Stomach (tissue), 9 donors: ENCODE results near the gene DRAM1. TPM values are rescaled to one million over a fixed set of nuclear protein-coding genes. Genes with fewer than 3 reads are reported as not detected.

Experiments used
- DNase-seq, 2 donors: peaks; one replicate each; pipeline versions ENCODE4 v3.0.0 to v3.0.0-alpha.2; 2013 to 2019
- H3K27ac ChIP-seq, 5 donors: fragments of 200-600 bp in 4 of 5; sonication (generic) in 4 of 5; one replicate each; pipeline ENCODE4 v1.5.1; 2013 to 2019; ENCODE audit warnings: mild to moderate bottlenecking in 1 of 5, moderate library complexity in 1 of 5
- H3K27me3 ChIP-seq, 3 donors: fragments of 200-600 bp; sonication (generic); one replicate each; pipeline ENCODE4 v1.5.1; 2017 to 2019; ENCODE audit warnings: mixed run types in 1 of 3
- H3K36me3 ChIP-seq, 4 donors: fragments of 200-600 bp; sonication (generic); 1 replicate in 3 of 4; 2 replicates in 1 of 4; pipeline ENCODE4 v1.5.1; 2016 to 2019
- H3K4me1 ChIP-seq, 4 donors: fragments of 200-600 bp; sonication (generic); one replicate each; pipeline ENCODE4 v1.5.1; 2016 to 2019
- H3K4me3 ChIP-seq, 4 donors: fragments of 200-600 bp; sonication (generic) in 3 of 4; one replicate each; pipeline ENCODE4 v1.5.1; 2016 to 2019; ENCODE audit warnings: mild to moderate bottlenecking in 1 of 4
- H3K9me3 ChIP-seq, 4 donors: fragments of 200-600 bp; sonication (generic); one replicate each; pipeline ENCODE4 v1.5.1; 2016 to 2019
- EP300 ChIP-seq: sonication (generic); formaldehyde crosslinking; IDR thresholded peaks from one replicate; pipeline ENCODE4 v1.6.1; 2017; ENCODE audit warnings: antibody characterized with exemption
- POLR2A ChIP-seq, 4 donors: fragments of 450-650 bp; IDR thresholded peaks; one replicate each; pipeline ENCODE4 v1.6.1; 2016; ENCODE audit warnings: antibody characterized with exemption in 4 of 4, control low read depth in 2 of 4, mild to moderate bottlenecking in 1 of 4, moderate library complexity in 1 of 4
- POLR2AphosphoS5 ChIP-seq, 3 donors: sonication (generic); formaldehyde crosslinking; IDR thresholded peaks; one replicate each; pipeline ENCODE4 v1.6.1; 2016; ENCODE audit warnings: antibody characterized with exemption in 3 of 3
- WGBS, 5 donors: extraction: QIAGEN DNeasy Blood & Tissue Kit in 3 of 5; methylation state at CpG; one replicate each; pipeline versions ENCODE4 v1.1.5 to v1.1.7; 2013 to 2018; 5-methylcytosine and 5-hydroxymethylcytosine counted together
- intact Hi-C: fragments of 100-400 bp; cut with DNase I; formaldehyde crosslinking; loops from one replicate; pipeline ENCODE4 v1.15.1; 2023; ENCODE audit warnings: low total_unique reads
- polyA plus RNA-seq, 3 donors: library from polyadenylated mRNA; stranded (reverse); fragments of 200-250 nt; gene quantifications; one replicate each; pipeline ENCODE4 v1.2.3, GENCODE V29; 2013
- total RNA-seq, 5 donors: library from RNA; depleted of rRNA; stranded (reverse); fragments of >200 nt; gene quantifications; one replicate each; pipeline versions ENCODE4 v1.1.0 to v1.2.3, GENCODE V29; 2014 to 2016
- TF ChIP-seq, protein P1 (sequence below), 7 experiments: fragments of 450-650 bp in 4 of 7; fragments of 200-600 bp in 3 of 7; sonication (generic) in 3 of 7; IDR thresholded peaks; one replicate each; pipeline ENCODE4 v1.5.1; 2016 to 2019; ENCODE audit warnings: antibody characterized with exemption in 7 of 7, control low read depth in 2 of 7, mild to moderate bottlenecking in 1 of 7
- donor health status: healthy with polysubstance abuse.
- donor health status: Bipolar disorder and iron deficiency.
- donor health status: healthy.

Gene DRAM1
- total and polyA plus RNA-seq, 8 donors = 0.89 to 71.8 (median 13.6) TPM

DNA sequence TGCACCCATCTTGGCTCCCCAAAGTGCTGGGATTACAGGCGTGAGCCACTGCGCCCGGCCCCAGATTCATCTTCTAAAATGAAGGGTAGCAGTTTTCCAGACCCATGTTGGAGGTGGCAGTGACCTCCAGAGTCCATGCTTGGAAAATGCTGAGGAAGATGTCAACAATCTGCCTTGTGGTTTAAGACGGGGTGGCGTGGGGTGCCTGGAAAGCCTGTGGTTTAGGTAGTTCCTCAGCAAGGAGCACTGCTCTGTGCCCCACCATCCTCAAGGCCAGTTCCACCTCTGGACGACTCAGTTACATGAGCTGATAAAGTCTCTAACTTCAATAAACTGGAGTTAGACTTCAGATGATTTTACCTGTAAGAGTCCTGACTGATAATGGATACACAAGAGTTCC, 48.6 kb downstream of the DRAM1 start:
- TF ChIP-seq EP300 (no peak), POLR2A (IDR thresholded peaks at IDR 0.05) (no peak), POLR2AphosphoS5 (IDR thresholded peaks at IDR 0.05) (no peak)
- TF ChIP-seq, protein P1, sequence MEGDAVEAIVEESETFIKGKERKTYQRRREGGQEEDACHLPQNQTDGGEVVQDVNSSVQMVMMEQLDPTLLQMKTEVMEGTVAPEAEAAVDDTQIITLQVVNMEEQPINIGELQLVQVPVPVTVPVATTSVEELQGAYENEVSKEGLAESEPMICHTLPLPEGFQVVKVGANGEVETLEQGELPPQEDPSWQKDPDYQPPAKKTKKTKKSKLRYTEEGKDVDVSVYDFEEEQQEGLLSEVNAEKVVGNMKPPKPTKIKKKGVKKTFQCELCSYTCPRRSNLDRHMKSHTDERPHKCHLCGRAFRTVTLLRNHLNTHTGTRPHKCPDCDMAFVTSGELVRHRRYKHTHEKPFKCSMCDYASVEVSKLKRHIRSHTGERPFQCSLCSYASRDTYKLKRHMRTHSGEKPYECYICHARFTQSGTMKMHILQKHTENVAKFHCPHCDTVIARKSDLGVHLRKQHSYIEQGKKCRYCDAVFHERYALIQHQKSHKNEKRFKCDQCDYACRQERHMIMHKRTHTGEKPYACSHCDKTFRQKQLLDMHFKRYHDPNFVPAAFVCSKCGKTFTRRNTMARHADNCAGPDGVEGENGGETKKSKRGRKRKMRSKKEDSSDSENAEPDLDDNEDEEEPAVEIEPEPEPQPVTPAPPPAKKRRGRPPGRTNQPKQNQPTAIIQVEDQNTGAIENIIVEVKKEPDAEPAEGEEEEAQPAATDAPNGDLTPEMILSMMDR (IDR thresholded peaks at IDR 0.05) = no peak
- intact Hi-C loops = no loop called here
- no peak for DNase-seq
- Histone ChIP-seq H3K27ac (peak overlapping the region in 3 of 5 donors; percentile 21 to 62 (median 62)), H3K4me3 (no peak overlapping the region), H3K4me1 (peaks cover 0 to 7% (median 0%) of the 10 kb centered on the region in 4 donors), H3K9me3 (no peaks in the 10 kb centered on the region), H3K36me3 (peaks cover 0 to 29% (median 23%) of the 10 kb centered on the region in 4 donors), H3K27me3 (no peaks in the 10 kb centered on the region)
- WGBS, 5 donors = 71 to 79% (median 73%) methylated on average over 6 of the region's 6 CpGs

DNA sequence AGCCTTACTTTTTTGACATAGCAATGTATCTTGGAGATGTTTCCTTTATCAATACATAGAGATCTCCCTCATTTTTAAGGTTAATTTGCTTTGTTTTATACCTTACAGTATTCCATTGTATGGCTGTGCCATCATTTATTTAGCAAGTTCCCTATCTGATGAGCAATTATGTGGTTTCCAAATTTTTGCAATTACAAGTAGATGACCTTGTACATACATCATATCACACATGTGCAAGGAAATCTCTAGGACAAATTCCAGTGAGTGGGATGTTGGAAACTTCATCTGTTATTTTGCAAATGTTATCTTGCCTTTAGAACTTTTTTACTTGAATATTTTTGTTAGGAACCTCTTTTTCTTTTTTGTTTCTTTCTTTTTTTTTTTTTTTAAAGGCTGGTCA, 49.7 kb downstream of the DRAM1 start:
- peaks cover 0 to 20% (median 14%) of the 10 kb centered on the region in 4 donors for H3K36me3 ChIP-seq
- no peak overlapping the region for H3K4me3 ChIP-seq
- no peak for DNase-seq
- H3K9me3 ChIP-seq = no peaks in the 10 kb centered on the region
- peaks cover 0 to 7% (median 0%) of the 10 kb centered on the region in 4 donors for H3K4me1 ChIP-seq
- no peaks in the 10 kb centered on the region for H3K27me3 ChIP-seq
- no peak overlapping the region for H3K27ac ChIP-seq
- TF ChIP-seq EP300 (no peak), POLR2AphosphoS5 (IDR thresholded peaks at IDR 0.05) (no peak), POLR2A (IDR thresholded peaks at IDR 0.05) (no peak)
- TF ChIP-seq, protein P1 (IDR thresholded peaks at IDR 0.05) = no peak
- intact Hi-C loops = no loop called here

DNA sequence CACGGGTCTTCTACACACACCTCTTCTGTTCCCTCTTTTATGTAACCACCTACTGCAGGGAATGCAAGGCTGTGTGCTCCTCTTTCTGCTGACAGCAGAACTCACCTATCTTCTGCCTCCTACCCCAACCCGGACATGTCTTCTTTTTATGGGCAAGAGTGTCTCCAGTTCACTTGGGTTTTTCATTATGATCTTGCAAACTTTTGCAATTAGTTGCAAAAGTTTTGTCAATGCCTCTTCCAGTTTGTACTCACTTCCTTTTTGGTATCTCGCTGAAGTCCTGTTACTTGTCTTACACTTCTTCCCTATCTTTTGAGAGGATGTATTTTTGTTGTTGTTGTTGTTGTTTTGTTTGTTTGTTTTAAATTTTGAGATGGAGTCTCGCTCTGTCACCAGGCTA, 50.6 kb downstream of the DRAM1 start:
- intact Hi-C loops = no loop called here
- Histone ChIP-seq H3K27ac (no peak overlapping the region), H3K9me3 (no peaks in the 10 kb centered on the region), H3K4me1 (peaks cover 0 to 7% (median 0%) of the 10 kb centered on the region in 4 donors), H3K36me3 (peaks cover 0 to 11% (median 5%) of the 10 kb centered on the region in 4 donors), H3K27me3 (no peaks in the 10 kb centered on the region), H3K4me3 (no peak overlapping the region)
- TF ChIP-seq POLR2AphosphoS5 (IDR thresholded peaks at IDR 0.05) = no peak
- TF ChIP-seq EP300 = no peak
- TF ChIP-seq, protein P1 (IDR thresholded peaks at IDR 0.05) = no peak
- no peak for TF ChIP-seq POLR2A (IDR thresholded peaks at IDR 0.05)
- WGBS, 5 donors = 83 to 92% (median 85%) methylated on average over 4 of the region's 4 CpGs
- no peak for DNase-seq

DNA sequence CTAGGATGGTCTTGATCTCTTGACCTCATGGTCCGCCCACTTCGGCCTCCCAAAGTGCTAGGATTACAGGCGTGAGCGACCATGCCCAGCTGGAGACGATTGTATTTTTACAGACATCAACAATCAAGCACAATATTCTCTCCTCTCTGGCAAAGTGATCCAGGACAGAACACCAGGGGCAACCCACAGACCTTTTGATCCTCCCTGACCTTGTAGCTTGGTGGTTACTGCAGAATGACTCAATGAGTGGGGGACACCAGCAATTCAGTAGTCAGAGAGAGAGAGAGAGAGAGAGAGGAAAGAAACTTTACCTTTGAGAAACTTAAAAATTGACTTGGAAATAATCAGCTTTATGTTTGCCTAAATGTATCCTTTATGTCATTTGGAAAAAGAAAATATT, 51.2 kb downstream of the DRAM1 start:
- Histone ChIP-seq H3K4me1 (peaks cover 0 to 7% (median 0%) of the 10 kb centered on the region in 4 donors), H3K27ac (no peak overlapping the region), H3K4me3 (no peak overlapping the region), H3K36me3 (peaks cover 0 to 5% (median 2%) of the 10 kb centered on the region in 4 donors), H3K27me3 (no peaks in the 10 kb centered on the region), H3K9me3 (no peaks in the 10 kb centered on the region)
- TF ChIP-seq, protein P1 (IDR thresholded peaks at IDR 0.05) = no peak
- TF ChIP-seq POLR2AphosphoS5 (IDR thresholded peaks at IDR 0.05) = no peak
- no peak for TF ChIP-seq POLR2A (IDR thresholded peaks at IDR 0.05)
- no peak for TF ChIP-seq EP300
- intact Hi-C loops = no loop called here
- no peak for DNase-seq
- 75 to 93% (median 88%) methylated on average over 5 of the region's 5 CpGs for WGBS, 5 donors
